ENCODE measurements around the gene ZFP36L1.

GRCh38 chr14:68797121-68797670, 4.3 kb upstream of the ZFP36L1 start:
- no peak for TF ChIP-seq POLR2AphosphoS5 (IDR thresholded peaks at IDR 0.05; ENCODE audit: borderline replicate concordance, low read depth, low read length)
- no peak for TF ChIP-seq EZH2 (IDR thresholded peaks at IDR 0.05)
- no peak for TF ChIP-seq FOXP2 (optimal IDR thresholded peaks at IDR 0.05; ENCODE audit: control extremely low read depth, extremely low read length, insufficient read depth)

Data from SK-N-MC (cell line).